Measurements from ENCODE around the gene TRIO. TPM values are rescaled to one million over a fixed set of nuclear protein-coding genes. Genes with fewer than 3 reads are reported as not detected.

TRIO gene
- total and polyA plus RNA-seq, 7 donors: 18.5 to 77.5 (median 35.0) TPM

DNA sequence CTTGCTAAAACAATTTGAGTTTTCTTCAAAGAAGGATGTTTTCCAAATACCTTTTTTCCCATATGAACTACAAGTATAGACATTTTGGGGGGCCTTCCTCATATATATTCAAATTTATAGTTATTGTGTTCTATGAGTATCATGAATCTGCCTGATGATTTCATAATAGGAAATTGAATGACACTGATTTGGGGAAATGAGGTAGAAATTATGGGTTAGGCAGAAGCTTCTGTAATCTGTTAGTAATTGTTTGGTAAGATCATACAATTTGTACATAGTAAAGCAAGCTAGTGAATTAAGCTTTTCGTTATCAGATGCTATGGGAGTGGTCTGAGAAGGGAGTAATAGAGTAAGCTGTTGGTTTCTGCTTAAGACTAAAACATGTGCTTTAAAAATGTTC, 98.0 kb downstream of the TRIO start:
- no peak for TF ChIP-seq CTCF (IDR thresholded peaks at IDR 0.05)
- intact Hi-C loops (cut with DNase I): no loop called here
- no peak for DNase-seq
- no peaks in the 10 kb centered on the region for H3K27me3 ChIP-seq (ENCODE audit: insufficient read depth in 3 of 3, low read length in 2 of 3)
- WGBS, 3 donors: 40 to 89% (median 86%) methylated on average over 1 of the region's 1 CpG
- H3K9me3 ChIP-seq: no peaks in the 10 kb centered on the region
- no peaks in the 10 kb centered on the region for H3K36me3 ChIP-seq (ENCODE audit: insufficient read depth in 1 of 2, low read depth in 1 of 2)
- peaks cover 82% of the 10 kb centered on the region for H3K4me1 ChIP-seq
- H3K27ac ChIP-seq: no peak overlapping the region
- no peak for ATAC-seq
- no peak overlapping the region for H3K4me3 ChIP-seq

DNA sequence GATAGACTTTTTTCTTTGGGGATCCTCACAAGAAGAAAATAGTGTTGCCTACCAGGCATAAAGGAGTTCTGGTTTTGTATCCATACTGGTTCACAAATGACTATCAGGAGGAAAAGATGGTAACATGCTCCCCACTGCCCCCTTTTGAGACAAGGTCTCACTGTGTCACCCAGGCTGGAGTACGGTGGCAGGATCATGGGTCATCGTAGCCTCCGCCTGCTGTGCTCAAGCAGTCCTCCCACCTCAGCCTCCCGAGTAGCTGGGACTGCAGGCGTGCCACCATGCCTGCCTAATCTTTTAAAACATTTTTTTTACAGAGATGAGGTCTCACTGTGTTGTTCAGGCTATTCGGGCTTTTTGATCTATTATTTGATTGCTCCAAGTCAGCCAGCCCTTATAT, 99.3 kb downstream of the TRIO start:
- 91 to 96% (median 96%) methylated on average over 6 of the region's 6 CpGs for WGBS, 3 donors
- TF ChIP-seq CTCF (IDR thresholded peaks at IDR 0.05): no peak
- intact Hi-C loops (cut with DNase I): no loop called here
- no peak for DNase-seq
- no peaks in the 10 kb centered on the region for H3K27me3 ChIP-seq (ENCODE audit: insufficient read depth in 3 of 3, low read length in 2 of 3)
- no peak overlapping the region for H3K27ac ChIP-seq
- no peaks in the 10 kb centered on the region for H3K36me3 ChIP-seq (ENCODE audit: insufficient read depth in 1 of 2, low read depth in 1 of 2)
- H3K4me3 ChIP-seq: no peak overlapping the region
- peaks cover 79% of the 10 kb centered on the region for H3K4me1 ChIP-seq
- no peaks in the 10 kb centered on the region for H3K9me3 ChIP-seq
- no peak for ATAC-seq

DNA sequence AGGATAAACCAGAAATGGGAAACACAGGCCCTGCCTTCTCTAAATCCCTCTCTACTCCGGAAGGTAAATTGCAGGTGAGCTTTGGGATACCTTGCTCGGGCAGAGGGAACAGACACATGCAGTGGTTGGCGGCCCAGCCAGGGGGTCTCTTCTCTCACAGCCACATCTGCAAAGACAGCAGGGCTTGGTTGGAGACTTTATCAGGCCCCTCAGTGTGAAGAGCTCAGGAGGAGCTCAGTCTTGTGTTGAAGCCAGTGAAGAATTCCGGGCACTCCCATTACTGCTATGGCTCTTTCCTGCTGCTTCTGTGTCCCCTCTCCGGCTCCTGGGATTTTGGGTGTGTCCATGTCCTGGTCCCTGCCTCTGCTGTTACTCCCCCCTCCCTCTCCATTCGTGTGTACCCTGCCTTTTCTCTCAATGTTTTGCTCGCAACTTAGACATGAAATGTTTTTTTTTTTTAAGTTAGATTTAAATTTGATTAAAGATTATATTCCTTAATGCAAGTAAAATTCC, 99.8 kb downstream of the TRIO start:
- TF ChIP-seq CTCF (IDR thresholded peaks at IDR 0.05): no peak
- H3K27me3 ChIP-seq (ENCODE audit: insufficient read depth in 3 of 3, low read length in 2 of 3): no peaks in the 10 kb centered on the region
- H3K36me3 ChIP-seq (ENCODE audit: insufficient read depth in 1 of 2, low read depth in 1 of 2): no peaks in the 10 kb centered on the region
- H3K4me3 ChIP-seq: no peak overlapping the region
- intact Hi-C loops (cut with DNase I): no loop called here
- no peaks in the 10 kb centered on the region for H3K9me3 ChIP-seq
- peaks cover 77% of the 10 kb centered on the region for H3K4me1 ChIP-seq
- DNase-seq: no peak
- no peak overlapping the region for H3K27ac ChIP-seq
- no peak for ATAC-seq
- whole genome bisulfite sequencing, 3 donors: 81 to 88% (median 88%) methylated on average over 7 of the region's 7 CpGs

GRCh38 chr5:14243766-14244165, 100.6 kb downstream of the TRIO start:
- Histone ChIP-seq H3K4me3 (no peak overlapping the region), H3K27me3 (ENCODE audit: insufficient read depth in 3 of 3, low read length in 2 of 3) (no peaks in the 10 kb centered on the region), H3K4me1 (peaks cover 70% of the 10 kb centered on the region), H3K27ac (no peak overlapping the region), H3K9me3 (no peaks in the 10 kb centered on the region), H3K36me3 (ENCODE audit: insufficient read depth in 1 of 2, low read depth in 1 of 2) (no peaks in the 10 kb centered on the region)
- 90 to 93% (median 92%) methylated on average over 5 of the region's 5 CpGs for WGBS, 3 donors
- ATAC-seq: peak in 2 of 4 donors; percentile 58 to 59
- DNase-seq: no peak
- intact Hi-C loops (cut with DNase I): no loop called here
- TF ChIP-seq CTCF (IDR thresholded peaks at IDR 0.05): no peak

- DNase-seq: no peak
- ATAC-seq: peak; percentile 8 to 31 (median 16)
- Histone ChIP-seq H3K36me3 (ENCODE audit: insufficient read depth in 1 of 2, low read depth in 1 of 2) (no peaks in the 10 kb centered on the region), H3K9me3 (no peaks in the 10 kb centered on the region), H3K4me3 (no peak overlapping the region), H3K4me1 (peaks cover 69% of the 10 kb centered on the region), H3K27ac (peak overlapping the region; percentile 30), H3K27me3 (ENCODE audit: insufficient read depth in 3 of 3, low read length in 2 of 3) (no peaks in the 10 kb centered on the region)
- 54 to 65% (median 61%) methylated on average over 6 of the region's 6 CpGs for WGBS, 3 donors
- intact Hi-C loops (cut with DNase I): no loop called here
- no peak for TF ChIP-seq CTCF (IDR thresholded peaks at IDR 0.05)
Observed at GRCh38 chr5:14244721-14245120, 101.6 kb downstream of the TRIO start.

All from psoas muscle (tissue), 8 donors.